Testis (tissue), 3 donors: Measurements from ENCODE around the gene KIAA2012. TPM values are rescaled to one million over a fixed set of nuclear protein-coding genes. Genes with fewer than 3 reads are reported as not detected.

Source experiments
- DNase-seq: peaks from one replicate; pipeline ENCODE4 v3.0.0-alpha.2; 2019
- H3K27ac ChIP-seq, 2 donors: fragments of 200-600 bp; sonication (generic); one replicate each; pipeline ENCODE4 v1.5.1; 2019
- H3K27me3 ChIP-seq: fragments of 200-600 bp; sonication (generic); one replicate; pipeline ENCODE4 v1.5.1; 2019
- H3K36me3 ChIP-seq: fragments of 200-600 bp; sonication (generic); one replicate; pipeline ENCODE4 v1.5.1; 2017; ENCODE audit warnings: low read depth; ENCODE audit errors: missing control alignments
- H3K4me1 ChIP-seq: fragments of 200-600 bp; sonication (generic); one replicate; pipeline ENCODE4 v1.5.1; 2019
- H3K4me3 ChIP-seq, 2 donors: fragments of 200-600 bp; sonication (generic); one replicate each; pipeline ENCODE4 v1.5.1; 2017 to 2019
- H3K9me3 ChIP-seq: fragments of 200-600 bp; sonication (generic); one replicate; pipeline ENCODE4 v1.5.1; 2017
- CTCF ChIP-seq, 3 experiments: fragments of 450-650 bp in 2 of 3; fragments of 200-600 bp in 1 of 3; sonication (generic) in 1 of 3; IDR thresholded peaks; one replicate each; pipeline ENCODE4 v1.5.1; 2016 to 2019; ENCODE audit warnings: antibody characterized with exemption in 3 of 3, mild to moderate bottlenecking in 2 of 3, moderate library complexity in 1 of 3
- POLR2A ChIP-seq: fragments of 450-650 bp; IDR thresholded peaks from one replicate; pipeline ENCODE4 v1.6.1; 2017; ENCODE audit warnings: antibody characterized with exemption, mild to moderate bottlenecking, moderate library complexity
- WGBS, 2 donors: methylation state at CpG; one replicate each; pipeline ENCODE4 v1.1.5; 2018; 5-methylcytosine and 5-hydroxymethylcytosine counted together
- intact Hi-C: fragments of 100-400 bp; cut with DNase I; formaldehyde crosslinking; loops from one replicate; pipeline ENCODE4 v1.15.1; 2023; ENCODE audit warnings: low total_unique reads
- polyA plus RNA-seq: library from polyadenylated mRNA; stranded (reverse); fragments of 350-450 nt; fragmentation: Illumina TruSeq; extraction: RNeasy Lipid Tissue Mini Kit (QIAGEN cat#74804); gene quantifications from one replicate; pipeline ENCODE4 v1.2.3, GENCODE V29; 2014; ENCODE audit warnings: low read depth, low replicate concordance; ENCODE audit not compliant: insufficient read depth
- total RNA-seq, 2 donors: library from RNA; depleted of rRNA; stranded (reverse); fragments of >200 nt; gene quantifications; one replicate each; pipeline ENCODE4 v1.2.3, GENCODE V29; 2016

Gene KIAA2012
- total and polyA plus RNA-seq, 3 donors from 2014 or later = 1.1 to 1.6 (median 1.3) TPM

GRCh38 chr2:202165208-202165607 is 92.2 kb downstream of the KIAA2012 start:
- TF ChIP-seq POLR2A = no peak
- no peak for TF ChIP-seq CTCF (IDR thresholded peaks at IDR 0.05)
- Histone ChIP-seq H3K4me3 (no peak overlapping the region), H3K36me3 (no peaks in the 10 kb centered on the region), H3K27me3 (no peaks in the 10 kb centered on the region), H3K4me1 (no peaks in the 10 kb centered on the region), H3K27ac (no peak overlapping the region), H3K9me3 (no peaks in the 10 kb centered on the region)
- WGBS, 2 donors = 89 to 90% methylated on average over 3 to 5 of the region's 5 CpGs
- DNase-seq = no peak
- intact Hi-C loops = no loop called here

GRCh38 chr2:202165945-202166344 is 92.9 kb downstream of the KIAA2012 start:
- WGBS, 2 donors = 76 to 86% methylated on average over 1 of the region's 1 CpG
- Histone ChIP-seq H3K4me1 (no peaks in the 10 kb centered on the region), H3K27me3 (no peaks in the 10 kb centered on the region), H3K9me3 (no peaks in the 10 kb centered on the region), H3K4me3 (no peak overlapping the region), H3K36me3 (no peaks in the 10 kb centered on the region), H3K27ac (no peak overlapping the region)
- DNase-seq = no peak
- intact Hi-C loops = no loop called here
- TF ChIP-seq POLR2A (no peak), CTCF (IDR thresholded peaks at IDR 0.05) (no peak)

GRCh38 chr2:202169131-202169530 is 96.1 kb downstream of the KIAA2012 start:
- intact Hi-C loops = no loop called here

GRCh38 chr2:202169832-202170424 is 96.9 kb downstream of the KIAA2012 start:
- no peaks in the 10 kb centered on the region for H3K27me3 ChIP-seq
- DNase-seq = no peak
- no peaks in the 10 kb centered on the region for H3K36me3 ChIP-seq
- intact Hi-C loops = loop anchor here (10.0 kb wide), 1 partner anchor 305 kb away; no protein-coding TSS in a partner anchor
- H3K4me3 ChIP-seq = no peak overlapping the region
- 78 to 86% methylated on average over 7 to 8 of the region's 8 CpGs for WGBS, 2 donors
- no peaks in the 10 kb centered on the region for H3K4me1 ChIP-seq
- no peak overlapping the region for H3K27ac ChIP-seq
- TF ChIP-seq POLR2A = no peak
- no peak for TF ChIP-seq CTCF (IDR thresholded peaks at IDR 0.05)
- no peaks in the 10 kb centered on the region for H3K9me3 ChIP-seq

More at GRCh38 chr2:202169131-202169530, 96.1 kb downstream of the KIAA2012 start:
- Histone ChIP-seq H3K9me3 (no peaks in the 10 kb centered on the region), H3K27ac (no peak overlapping the region), H3K4me1 (no peaks in the 10 kb centered on the region), H3K36me3 (no peaks in the 10 kb centered on the region), H3K27me3 (no peaks in the 10 kb centered on the region), H3K4me3 (no peak overlapping the region)
- no peak for TF ChIP-seq CTCF (IDR thresholded peaks at IDR 0.05)
- no peak for TF ChIP-seq POLR2A
- no peak for DNase-seq

- 15 to 25% methylated on average over 14 to 32 of the region's 32 CpGs for WGBS, 2 donors
- intact Hi-C loops = loop anchor here (10.0 kb wide), 1 partner anchor 307 kb away; no protein-coding TSS in a partner anchor
- Histone ChIP-seq H3K27me3 (no peaks in the 10 kb centered on the region), H3K36me3 (no peaks in the 10 kb centered on the region), H3K4me1 (no peaks in the 10 kb centered on the region), H3K4me3 (peak overlapping the region in 1 of 2 donors; percentile 39), H3K27ac (no peak overlapping the region), H3K9me3 (no peaks in the 10 kb centered on the region)
- TF ChIP-seq CTCF (IDR thresholded peaks at IDR 0.05) = no peak
- no peak for TF ChIP-seq POLR2A
- peak; percentile 18 for DNase-seq
Observed at GRCh38 chr2:202171241-202171825, 98.3 kb downstream of the KIAA2012 start.
